ENCODE measurements around the gene PEF1.

Gene PEF1

DNA sequence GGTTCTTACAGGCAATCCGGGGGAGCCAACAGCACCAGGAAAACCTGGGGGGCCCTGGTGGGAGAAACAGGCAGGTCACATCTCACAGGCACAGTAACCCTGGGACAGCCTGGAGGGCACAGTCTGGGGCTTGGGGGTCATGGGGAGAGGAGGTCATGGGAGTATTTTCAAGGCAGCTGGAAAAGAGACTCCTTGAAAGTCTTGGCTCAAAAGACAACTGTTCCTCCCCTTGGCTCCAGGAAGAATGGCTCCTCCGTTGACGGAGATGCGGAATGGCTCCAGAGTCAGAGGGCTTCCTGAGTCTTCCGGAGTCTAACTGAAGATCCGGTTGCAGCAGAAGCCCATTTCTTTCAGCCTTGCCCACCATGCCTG, 25.9 kb upstream of the PEF1 start:
- DNase-seq = no peak

DNA sequence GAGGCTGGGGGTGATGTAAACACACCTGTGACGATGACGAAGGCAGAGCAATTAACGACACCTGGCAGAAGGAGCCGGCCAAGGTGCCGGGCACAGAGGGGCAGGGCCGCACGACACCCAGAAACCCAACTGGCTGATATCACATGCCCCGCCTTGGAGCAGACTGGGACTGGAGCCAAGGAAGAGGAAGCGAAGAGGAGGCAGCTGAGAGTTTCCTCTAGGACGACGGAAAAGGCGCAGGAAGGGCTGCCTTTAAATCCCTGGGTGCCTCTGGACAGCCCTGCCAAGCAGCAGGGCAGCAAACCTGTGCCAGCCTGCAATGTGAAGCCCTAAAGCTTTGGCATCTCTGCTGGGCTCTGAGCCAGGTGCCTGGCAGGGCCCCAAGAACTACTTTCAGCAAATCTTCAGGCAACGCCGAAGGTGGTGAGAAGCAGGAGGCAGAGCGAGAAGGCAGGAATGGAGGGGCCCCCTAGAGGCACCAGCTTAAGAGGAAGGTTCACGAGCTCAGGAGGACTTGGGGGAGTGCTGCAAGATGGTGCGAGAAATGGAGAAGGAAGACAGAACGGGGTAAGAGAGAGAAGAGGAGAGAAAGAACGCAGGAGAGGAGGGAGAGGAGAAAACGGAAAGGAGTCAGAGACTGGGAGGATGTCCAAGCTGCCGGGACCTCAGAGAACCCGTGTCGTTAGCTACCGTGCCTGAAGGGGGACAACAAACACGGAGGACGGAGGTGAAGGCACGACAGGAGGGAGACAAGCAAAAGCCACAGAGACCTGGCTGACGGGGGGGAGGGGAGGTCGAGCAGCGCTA, 25.3 kb upstream of the PEF1 start:
- DNase-seq = peak; percentile 55

DNA sequence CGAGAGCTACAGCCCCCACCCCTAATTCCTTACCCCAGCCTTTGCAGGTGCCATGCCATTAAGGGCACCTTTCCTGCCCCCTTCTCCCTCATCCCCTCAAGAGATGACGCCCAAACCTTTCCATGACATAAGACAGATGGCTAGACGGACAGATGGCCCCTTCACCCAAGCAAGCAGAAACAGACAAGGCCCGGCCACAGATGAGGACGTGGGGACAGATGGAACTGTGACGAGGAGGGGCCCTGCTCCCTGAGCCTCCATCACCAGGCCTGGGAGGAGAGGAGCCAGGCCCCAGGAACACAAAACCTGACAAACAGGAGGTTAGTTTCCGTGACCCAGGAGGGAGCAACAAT, 24.7 kb upstream of the PEF1 start:
- no peak for DNase-seq

DNA sequence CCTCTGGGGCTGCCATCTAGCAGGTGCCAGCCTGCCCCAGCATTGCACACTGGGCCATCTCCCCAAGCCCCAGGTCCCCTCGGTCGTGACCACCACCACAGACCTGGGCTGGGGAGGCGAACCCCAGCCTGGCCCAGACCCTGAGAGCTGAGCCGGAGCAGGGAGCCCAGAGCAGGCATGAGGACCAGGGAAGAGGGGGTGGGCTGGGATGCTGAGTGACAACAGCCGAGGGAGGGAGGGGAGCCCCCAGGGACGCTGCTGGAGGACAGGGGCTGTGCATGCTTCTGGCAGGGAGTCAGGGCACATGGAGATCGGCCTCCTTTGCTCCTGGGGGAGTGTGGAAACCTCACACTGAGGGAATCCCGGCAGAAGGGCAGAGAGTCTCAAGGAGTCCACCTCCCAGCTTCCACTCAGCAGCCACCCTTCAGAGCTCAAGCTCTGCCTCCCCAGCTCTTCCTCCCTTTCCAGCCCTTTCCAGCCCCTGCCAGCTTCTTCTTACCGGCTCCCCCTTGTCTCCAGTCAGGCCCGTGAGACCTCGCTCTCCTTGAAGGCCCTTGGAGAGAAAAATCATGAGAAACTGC, 23.7 kb upstream of the PEF1 start:
- DNase-seq = no peak

DNA sequence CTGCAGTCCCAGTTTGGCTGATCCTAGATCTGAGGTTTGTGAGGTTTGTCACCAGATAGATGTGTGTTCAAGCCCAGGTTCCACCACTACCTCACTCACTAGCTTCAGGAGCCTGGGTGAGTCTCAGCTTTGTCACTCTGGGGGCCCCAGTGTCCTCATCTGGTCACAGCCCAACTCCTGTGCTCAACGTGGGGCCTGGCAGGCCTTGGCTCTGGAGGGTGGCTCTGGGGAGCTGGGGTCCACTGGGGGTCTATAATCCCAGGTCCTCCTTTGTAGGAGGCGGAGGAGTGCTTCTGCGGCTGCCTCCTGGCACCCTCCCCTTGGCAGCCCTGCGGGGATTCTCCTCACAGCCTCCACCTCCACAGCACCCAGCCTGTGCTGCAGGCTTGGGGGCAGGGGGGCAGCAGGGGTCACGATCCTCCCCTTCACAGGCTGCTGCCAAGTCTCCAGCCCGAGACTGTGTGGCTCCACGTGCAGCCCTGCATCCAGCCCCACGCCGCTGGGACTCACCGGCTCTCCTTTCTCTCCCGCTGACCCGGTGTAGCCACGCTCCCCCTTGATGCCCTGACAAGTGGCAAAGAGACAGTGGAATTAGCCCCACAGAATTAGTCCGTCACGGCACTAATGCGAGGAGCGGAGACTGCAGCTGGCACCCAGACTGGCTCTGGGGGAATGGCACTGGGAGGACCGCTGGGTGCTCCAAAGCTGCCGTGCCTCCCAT, 22.5 kb upstream of the PEF1 start:
- DNase-seq = no peak

DNA sequence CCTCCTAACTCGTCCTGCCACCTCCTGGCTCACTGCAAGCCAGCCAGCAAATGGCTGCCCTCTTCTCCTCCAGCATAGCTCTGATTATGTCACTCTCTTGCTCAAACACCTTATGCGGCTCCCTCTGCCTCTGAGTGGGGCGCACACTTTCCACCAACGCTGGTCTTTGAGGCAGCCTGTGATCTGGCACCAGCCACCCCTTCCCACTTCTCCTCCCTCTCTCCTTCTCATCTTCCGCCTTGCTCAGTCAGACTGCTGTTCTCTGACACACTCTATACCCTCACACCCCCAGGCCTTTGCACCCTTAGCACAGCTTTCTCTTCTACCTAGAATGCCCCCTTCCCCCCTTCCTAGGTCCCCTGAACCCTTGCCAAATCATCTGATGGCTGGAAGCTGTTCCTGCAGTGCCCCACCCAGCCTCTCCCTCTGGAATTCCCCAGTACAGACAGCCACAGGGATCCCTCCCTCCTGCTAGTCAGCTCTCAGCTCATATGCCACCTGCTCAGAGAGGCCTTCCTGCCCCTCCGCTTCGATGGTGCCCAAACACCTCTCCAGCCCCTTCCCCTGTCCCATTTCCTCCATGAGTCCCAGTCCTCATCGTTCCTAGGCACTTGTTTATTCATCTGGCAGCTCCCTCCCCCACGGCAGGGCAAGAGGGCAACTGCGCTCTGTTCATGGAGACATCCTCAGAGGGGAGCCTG, 21.7 kb upstream of the PEF1 start:
- DNase-seq = no peak

DNA sequence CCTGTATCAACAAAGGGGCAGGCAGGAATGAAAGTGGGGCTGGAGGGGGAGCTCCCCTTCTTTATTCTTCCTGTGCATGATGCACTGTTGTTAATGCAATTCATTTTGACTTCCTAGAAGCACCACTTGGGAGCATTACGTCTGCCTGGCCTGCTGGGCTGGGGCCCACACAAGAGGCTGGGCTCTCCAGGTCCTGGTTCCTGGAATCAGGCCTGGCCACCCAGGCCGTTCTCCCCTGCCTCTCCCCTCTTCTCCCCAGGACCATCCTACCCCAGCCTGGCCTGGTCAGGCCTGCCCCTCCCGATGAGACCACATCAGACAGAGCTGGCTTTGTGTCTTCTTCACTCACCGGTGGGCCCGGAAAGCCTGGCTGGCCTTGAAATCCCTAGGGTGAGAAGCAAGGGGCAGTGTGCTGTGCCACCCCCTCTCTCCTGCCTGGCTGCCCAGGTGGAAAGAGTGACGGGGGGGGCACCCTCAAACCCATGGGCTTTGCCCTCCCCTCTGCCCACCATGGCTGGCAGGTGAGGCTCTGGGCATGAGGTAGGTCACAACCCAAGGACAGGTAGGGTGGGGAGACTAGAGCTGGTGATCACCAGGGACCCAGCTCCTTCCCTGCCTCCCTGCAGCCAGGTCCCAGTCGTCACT, 20.7 kb upstream of the PEF1 start:
- DNase-seq = no peak

DNA sequence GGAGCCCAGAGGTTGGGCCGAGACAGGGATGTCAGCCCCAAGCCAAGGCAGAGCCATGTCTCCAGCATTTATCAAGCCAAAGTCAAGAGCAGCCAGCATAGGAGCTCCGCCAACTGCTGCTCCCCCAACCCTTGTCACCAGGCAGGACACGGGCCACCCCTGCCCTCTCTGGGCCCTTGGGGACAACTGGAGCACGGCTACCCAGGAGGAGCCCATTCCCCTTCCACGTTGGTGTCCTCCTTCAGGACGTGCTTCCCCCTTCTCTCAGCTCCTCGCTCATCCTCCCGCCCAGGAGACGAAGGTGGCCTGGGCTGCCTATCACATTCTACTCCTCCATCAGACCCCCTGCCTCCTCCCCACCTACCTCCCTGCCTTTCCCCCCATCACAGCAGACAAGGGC, 19.9 kb upstream of the PEF1 start:
- DNase-seq = no peak

DNA sequence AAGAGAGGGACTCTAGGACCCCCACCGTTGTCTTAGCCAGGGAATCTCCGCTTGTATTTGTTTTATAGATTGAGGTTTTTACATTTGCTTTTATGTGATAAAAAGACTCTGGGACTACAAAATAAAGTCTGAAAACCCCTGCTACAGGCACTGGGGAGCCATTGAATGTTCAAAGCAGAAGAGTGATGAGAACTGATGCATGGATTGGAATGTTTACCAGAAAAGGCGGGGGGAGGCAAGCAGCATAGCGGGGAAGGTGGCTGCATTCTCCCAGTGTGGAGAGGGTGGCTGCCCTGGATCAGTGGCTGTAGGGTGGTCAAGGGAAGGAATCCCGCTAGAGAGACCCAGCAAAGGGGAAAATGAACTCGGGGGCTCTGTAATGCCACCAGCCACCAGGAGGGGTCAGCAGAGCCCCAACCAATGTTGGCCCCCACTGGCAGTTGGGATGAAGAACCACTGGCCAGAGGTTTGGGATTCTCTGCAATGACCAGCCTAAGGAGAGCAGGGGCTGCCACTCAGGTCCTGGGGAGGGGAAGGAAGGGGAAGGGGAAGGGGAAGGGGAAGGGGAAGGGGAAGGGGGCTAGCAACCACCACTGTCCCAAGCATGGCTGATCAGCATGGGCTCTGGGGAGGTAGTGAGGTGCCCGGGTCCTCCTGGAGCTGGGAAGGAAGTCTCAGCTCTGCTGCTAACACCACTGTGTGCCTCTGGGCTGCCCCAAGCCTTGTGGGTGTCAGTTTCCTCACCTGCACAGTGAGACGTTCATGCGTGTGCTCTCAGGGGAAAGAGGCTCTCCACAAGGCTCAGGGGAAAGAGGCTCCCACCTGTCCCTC, 19.2 kb upstream of the PEF1 start:
- peak; percentile 73 for DNase-seq

DNA sequence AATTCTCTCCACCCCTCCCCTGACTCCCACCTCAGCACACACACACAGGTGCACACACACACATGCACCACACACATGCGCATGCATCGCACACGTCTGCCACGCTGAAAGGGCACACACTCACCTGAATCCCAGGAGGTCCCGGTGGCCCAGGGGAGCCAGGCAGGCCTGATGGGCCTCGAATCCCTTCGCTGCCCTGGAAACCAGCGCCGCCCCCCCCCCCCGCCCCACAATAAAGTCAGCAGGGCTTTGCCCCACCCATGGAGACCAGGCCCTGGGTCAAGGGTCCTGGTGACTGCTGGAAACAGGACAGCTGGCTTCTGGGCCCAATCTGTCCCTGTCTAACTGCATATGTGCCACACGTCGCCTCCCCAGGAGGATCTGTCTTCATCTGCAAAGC, 17.8 kb upstream of the PEF1 start:
- DNase-seq = no peak

DNA sequence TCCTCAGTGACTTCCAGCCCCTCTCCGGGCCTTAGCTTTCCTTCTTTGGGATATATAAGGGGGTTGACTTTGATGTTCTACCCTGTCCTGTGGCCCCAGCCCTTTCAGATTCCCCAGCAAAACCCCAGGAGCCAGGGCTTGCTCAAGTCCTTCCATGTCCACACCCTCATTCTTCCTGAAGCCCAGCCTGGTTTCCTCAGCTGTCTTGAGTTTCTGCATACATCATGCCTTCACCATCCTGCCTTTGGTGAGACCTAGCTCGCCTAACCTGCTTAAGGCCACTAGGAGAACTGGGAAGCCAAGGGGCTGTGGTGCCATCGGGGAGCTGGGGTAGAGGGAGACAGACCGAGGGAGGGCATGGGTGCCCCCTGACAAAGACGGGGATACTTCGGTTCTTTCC, 17.2 kb upstream of the PEF1 start:
- no peak for DNase-seq

DNA sequence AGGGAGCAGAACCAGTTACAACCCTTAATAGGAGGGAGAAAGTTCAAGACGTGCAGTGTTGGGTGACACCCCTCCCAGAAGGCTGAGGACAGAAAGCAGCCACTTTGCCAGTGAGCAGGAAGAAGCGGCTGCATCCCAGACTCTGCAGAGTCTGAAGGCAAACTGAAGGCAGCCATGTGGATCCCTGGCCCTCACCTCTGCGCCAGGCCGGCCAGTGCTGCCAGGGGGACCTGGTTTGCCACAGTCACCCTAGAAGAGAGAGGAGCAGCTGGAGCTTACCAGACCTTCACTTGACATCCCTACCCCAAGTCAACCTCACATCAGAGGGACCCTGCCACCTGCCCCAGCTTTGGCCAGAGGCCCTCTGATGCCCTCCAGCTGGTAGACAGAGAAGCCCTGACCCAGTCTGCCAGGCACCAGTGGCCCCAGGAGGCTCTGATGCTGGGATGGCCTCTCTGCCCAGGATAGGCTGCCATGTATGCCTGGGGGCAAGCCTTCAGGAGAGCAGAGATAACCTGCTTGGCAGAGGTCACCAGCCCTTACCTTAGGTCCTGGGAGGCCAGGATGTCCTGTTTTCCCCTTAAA, 16.3 kb upstream of the PEF1 start:
- no peak for DNase-seq

DNA sequence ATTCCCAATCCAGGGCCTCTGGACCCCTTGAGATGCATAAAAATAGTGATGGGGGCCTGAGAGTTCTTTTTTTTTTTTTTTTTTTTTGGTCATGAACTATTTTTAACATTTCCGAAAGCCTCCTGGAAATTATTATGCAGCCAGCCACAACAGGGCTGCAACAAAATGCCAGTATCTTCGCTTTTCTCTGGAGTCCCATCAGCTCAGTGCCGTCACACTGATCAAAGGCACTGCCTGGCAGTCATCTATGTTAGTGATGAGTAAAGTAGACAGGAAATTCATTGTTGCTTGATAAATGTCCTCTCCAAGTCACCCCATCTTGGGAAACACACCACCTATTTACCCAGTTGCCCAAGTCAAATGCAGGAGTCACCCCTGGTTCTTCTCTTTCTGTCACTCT, 15.2 kb upstream of the PEF1 start:
- no peak for DNase-seq

DNA sequence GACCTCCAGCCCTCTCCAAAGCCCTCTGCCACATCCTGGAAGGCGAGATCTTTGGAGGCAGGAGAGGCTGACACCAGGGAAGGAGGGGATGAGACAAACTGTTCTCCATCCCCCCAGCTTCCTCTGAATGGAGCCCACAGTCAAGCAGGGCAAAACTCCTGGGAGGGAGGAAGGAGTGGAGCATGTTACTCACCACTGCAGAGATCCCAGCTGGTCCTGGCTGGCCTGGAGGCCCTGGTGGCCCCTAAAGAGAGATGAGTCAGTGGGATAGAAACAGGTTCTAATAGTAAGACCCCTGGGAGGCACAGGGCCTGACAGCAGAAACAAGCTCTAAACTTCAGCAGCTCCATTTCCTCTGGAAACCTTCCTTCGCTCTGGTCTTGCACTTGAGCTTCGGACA, 14.0 kb upstream of the PEF1 start:
- DNase-seq = no peak

DNA sequence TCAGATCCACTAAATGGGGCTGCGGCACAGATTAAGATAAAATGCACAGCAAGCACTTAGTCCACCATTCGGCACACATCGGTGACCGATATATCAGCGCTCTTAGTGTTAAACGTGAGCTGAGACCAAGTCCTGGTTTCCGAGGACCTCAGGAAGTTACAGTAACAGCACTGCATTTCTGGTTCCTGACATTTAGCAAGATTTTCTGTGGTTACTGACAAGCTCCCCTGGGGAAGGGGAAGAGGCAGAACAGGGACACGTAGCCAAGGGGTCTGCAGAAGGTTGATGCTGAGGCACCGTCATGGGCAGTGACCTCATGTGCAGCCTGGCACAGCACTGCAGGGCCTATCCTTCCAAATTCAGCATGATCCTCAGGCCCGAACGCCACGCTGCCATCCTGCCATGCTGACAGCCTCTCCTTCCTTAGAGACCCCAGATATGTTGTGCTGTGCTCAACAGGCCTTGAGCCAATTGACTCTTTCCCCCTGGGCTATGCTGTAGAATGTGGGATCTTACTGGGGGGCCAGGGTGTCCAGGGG, 13.4 kb upstream of the PEF1 start:
- DNase-seq = no peak

DNA sequence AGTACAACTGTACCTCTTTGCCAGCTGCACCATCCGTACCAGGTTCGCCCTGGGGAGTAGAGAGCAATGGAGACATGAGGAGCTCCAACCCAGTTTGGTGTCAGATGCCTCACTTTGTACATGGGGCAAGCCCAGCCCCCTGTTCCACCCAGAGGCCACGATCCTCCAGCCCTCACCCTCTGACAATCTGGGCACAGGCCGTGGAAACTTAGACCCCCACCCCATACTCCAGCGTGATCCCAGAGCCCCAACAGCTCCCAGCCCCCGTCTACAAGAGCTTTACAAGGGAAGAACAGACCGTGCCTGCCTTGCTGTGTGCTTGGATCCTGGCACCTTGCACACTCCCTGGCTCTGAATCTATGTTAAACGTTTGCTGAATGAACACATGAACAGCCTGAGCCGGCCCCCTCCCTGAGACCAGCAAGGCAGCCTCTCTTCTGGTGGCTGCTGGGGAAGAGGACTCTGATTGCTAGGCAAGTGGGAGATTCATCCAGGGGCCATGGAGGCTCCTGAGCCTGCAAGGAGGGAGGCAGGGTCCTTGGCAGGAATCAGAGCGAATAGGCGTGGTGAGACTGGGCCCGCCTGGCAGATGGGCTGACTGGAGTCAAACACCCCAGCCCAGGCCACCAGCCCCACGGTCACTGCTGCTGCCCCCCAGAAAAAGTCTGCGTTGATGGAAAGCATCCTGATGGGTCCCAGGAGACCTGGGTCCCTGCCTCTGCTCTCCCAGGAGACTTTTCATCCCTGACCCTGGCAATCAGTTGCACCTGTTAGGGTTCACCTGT, 12.5 kb upstream of the PEF1 start:
- DNase-seq = no peak

DNA sequence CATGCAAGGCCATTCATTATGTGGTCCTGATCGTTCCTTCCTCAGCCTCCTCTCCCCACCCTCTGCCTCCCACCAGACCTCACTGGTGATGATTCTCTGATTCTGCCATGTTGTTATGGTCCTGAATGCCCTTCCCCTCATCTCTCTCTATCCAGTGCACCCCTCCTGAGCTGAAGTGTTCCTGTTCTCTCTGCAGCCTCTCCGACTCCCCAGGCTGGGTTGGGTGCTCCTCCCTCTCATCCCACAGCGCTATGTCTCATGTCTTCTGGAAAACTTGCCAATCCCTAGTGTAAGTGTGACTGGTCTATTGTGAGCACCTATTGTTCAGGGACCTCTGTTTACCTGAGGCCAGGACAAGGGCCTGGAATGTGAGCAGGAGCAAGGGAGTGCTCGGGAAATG, 11.1 kb upstream of the PEF1 start:
- no peak for DNase-seq

DNA sequence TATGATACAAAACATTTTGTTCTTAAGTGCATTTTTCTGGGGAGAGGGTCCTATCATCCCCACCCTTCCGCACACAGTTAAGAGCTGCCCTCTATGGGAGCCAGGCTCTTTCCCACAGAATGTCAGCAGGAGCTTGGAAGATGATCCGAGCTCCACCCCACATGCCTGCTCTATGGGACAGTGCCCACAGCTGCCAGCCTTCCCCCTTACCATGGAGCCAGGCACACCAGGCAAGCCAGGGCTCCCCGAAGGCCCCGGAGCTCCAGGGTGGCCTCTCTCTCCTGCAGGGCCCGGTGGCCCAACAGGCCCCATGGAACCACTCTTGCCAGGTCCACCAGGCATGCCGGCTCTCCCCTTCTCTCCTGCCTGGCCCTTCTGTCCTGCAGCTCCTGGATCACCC, 10.4 kb upstream of the PEF1 start:
- no peak for DNase-seq

DNA sequence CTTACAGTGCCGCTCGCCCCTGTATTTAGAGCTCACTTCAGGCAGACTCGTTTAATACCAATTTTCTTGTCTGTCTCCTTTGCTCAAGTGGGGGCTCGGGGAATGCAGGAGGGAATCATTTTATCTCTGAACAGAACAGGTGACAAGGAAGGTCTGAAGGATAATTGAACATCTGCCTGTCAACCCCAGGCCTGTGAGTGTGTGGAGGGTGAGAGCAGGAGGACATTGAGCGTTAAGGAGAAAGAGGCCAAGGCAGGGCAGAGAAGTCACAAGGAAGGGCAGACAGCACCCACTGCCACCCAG, 9.7 kb upstream of the PEF1 start:
- no peak for DNase-seq

DNA sequence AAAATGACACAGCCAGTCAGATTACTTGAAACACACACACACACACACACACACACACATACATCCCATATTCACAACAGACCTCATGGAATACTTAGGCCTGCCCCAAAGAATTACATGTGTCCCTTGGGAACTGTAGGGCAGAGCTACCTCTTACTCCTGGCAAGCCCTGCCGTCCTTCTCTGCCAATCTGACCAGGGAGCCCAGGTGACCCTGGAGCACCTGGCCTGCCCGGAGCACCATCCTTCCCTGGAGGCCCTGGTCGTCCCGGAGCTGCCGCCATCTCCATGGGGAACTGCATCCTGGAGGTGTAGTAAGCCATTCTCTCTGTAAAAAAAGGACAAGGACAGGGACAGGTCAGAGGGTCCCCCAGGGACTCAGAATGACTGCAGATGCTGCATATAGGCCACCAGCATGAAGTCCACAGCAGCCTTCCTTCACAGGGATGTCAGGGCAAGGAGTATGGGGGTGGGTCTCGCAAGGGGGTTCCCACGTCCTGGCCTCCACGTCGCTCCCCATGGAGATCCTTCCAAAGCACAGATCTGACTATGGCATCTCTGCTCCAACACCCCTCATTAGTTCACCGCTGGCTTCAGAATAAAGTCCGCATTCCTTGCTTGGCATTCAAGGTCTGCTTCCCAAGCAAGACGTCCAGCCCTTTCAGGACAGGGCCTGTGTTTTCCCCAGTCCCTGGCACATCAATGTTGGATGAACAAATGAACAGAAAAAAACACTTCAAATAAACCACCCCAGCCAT, 9.2 kb upstream of the PEF1 start:
- DNase-seq = no peak
